Measurements from ENCODE around the gene SPEF2.

The SPEF2 gene

DNA sequence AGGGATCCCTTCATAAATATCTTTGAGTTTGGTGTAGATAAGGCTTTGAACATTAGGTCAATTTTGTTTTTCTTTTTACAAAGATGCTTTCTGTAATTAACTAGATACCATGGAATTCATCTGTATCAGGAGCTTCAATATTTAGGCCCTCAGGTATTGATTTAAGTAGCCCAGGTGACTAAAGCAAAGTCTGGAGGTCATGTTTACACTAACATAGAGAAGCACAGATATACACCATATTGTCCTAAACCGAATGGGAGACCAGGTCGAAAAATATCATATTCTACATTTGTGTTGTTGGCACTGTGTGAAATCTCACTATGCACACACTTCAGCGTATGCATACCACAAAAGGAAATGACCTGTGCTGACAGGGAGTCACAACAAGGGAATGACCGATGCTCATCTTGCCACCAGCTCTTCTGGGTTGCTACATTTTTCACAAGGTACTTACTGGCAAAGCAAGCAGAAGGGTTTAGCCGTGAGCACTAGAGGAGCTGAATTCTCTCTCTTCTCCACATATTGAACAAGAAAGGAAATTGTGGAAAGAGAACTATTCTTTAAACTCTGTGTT is 140.6 kb downstream of the SPEF2 start:
- no peak for DNase-seq
- in situ Hi-C loops (cut with HindIII; ENCODE audit: low pct_ligation_motif_present, low sequenced_read_pairs) = no loop called here
- Histone ChIP-seq H3K27ac (no peak overlapping the region), H3K36me3 (replicated peaks) (no peaks in the 10 kb centered on the region), H3K27me3 (replicated peaks) (no peaks in the 10 kb centered on the region), H3K4me3 (ENCODE audit: low read depth, low read length) (no peak overlapping the region)
- no peak for TF ChIP-seq CTCF (IDR thresholded peaks at IDR 0.05; ENCODE audit: low read depth, low read length, missing control alignments)

GRCh38 chr5:35761541-35761940 is 143.9 kb downstream of the SPEF2 start:
- Histone ChIP-seq H3K36me3 (replicated peaks) (no peaks in the 10 kb centered on the region), H3K4me3 (ENCODE audit: low read depth, low read length) (no peak overlapping the region), H3K27ac (no peak overlapping the region), H3K27me3 (replicated peaks) (no peaks in the 10 kb centered on the region)
- TF ChIP-seq CTCF (IDR thresholded peaks at IDR 0.05; ENCODE audit: low read depth, low read length, missing control alignments) = no peak
- in situ Hi-C loops (cut with HindIII; ENCODE audit: low pct_ligation_motif_present, low sequenced_read_pairs) = no loop called here
- no peak for DNase-seq

- Histone ChIP-seq H3K27ac (no peak overlapping the region), H3K36me3 (replicated peaks) (no peaks in the 10 kb centered on the region), H3K4me3 (ENCODE audit: low read depth, low read length) (no peak overlapping the region), H3K27me3 (replicated peaks) (no peaks in the 10 kb centered on the region)
- in situ Hi-C loops (cut with HindIII; ENCODE audit: low pct_ligation_motif_present, low sequenced_read_pairs) = no loop called here
- TF ChIP-seq CTCF (IDR thresholded peaks at IDR 0.05; ENCODE audit: low read depth, low read length, missing control alignments) = no peak
- no peak for DNase-seq
Observed at GRCh38 chr5:35762368-35762767, 144.7 kb downstream of the SPEF2 start.

- in situ Hi-C loops (cut with HindIII; ENCODE audit: low pct_ligation_motif_present, low sequenced_read_pairs) = no loop called here
- no peaks in the 10 kb centered on the region for H3K36me3 ChIP-seq (replicated peaks)
- no peak overlapping the region for H3K4me3 ChIP-seq (ENCODE audit: low read depth, low read length)
- DNase-seq = no peak
- TF ChIP-seq CTCF (IDR thresholded peaks at IDR 0.05; ENCODE audit: low read depth, low read length, missing control alignments) = no peak
- no peaks in the 10 kb centered on the region for H3K27me3 ChIP-seq (replicated peaks)
- H3K27ac ChIP-seq = no peak overlapping the region
Observed at GRCh38 chr5:35765921-35766320, 148.3 kb downstream of the SPEF2 start.

DNA sequence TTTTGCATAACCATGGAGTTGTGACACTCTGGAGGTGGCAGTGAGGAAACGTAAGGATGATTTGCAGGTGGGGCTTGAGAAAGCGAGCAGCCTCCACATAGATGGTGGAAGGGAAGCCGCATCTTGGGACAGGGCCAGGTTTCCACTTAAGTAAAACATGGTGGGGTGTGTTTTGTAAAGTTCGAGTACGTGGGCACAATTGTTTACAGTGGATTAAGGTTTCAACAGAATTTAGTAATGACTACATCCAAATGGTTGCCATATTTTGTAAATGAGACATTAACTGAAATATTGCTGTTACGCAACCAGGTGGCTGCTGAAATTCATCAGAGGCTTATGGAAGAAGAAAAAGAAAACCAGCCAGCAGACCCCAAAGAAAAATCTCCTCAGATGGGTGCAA is 153.6 kb downstream of the SPEF2 start:
- H3K36me3 ChIP-seq (replicated peaks) = no peaks in the 10 kb centered on the region
- no peaks in the 10 kb centered on the region for H3K27me3 ChIP-seq (replicated peaks)
- DNase-seq = no peak
- no peak overlapping the region for H3K4me3 ChIP-seq (ENCODE audit: low read depth, low read length)
- no peak overlapping the region for H3K27ac ChIP-seq
- in situ Hi-C loops (cut with HindIII; ENCODE audit: low pct_ligation_motif_present, low sequenced_read_pairs) = no loop called here
- no peak for TF ChIP-seq CTCF (IDR thresholded peaks at IDR 0.05; ENCODE audit: low read depth, low read length, missing control alignments)

DNA sequence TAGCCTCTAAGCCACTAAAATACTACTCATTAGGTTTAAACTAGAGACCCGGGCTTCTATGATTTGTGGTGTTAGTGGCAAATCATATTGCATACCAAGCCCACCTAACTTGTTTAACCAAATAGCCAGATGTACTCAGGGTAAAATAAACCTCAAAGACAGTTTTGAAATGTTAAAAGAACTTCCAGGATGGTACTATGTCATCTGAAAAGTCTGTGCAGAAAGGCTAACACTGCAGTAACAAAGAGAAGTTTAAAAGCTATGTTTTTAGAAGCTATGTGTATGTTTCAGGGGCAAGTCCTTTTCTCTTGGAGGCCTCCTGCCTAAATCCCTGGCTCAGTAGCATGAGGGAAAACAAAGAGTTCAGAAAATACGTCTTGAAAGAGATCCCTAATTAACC is 154.2 kb downstream of the SPEF2 start:
- in situ Hi-C loops (cut with HindIII; ENCODE audit: low pct_ligation_motif_present, low sequenced_read_pairs) = no loop called here
- Histone ChIP-seq H3K27me3 (replicated peaks) (no peaks in the 10 kb centered on the region), H3K4me3 (ENCODE audit: low read depth, low read length) (no peak overlapping the region), H3K36me3 (replicated peaks) (no peaks in the 10 kb centered on the region), H3K27ac (no peak overlapping the region)
- DNase-seq = no peak
- no peak for TF ChIP-seq CTCF (IDR thresholded peaks at IDR 0.05; ENCODE audit: low read depth, low read length, missing control alignments)

All from brain microvascular endothelial cell (primary cell).